DND-41 (cell line): ENCODE results near the gene GAS5.

Experiments used
- ATAC-seq: fragments of 200-7000 bp; cut with Tn5 transposase; 3 replicates; pipeline ENCODE4 v1.9.1; 2021; ENCODE audit warnings: low read depth; ENCODE audit not compliant: insufficient read depth
- DNase-seq: peaks from one replicate; pipeline ENCODE4 v3.0.0-alpha.2; 2020
- H2AFZ ChIP-seq: 2 replicates; pipeline ENCODE4 v1.6.0; 2012; ENCODE audit warnings: low read depth, low read length
- H3K27ac ChIP-seq: 2 replicates; pipeline ENCODE4 v1.5.1; 2012; ENCODE audit warnings: low read length, inconsistent platforms
- H3K27me3 ChIP-seq: fragments of 200-600 bp; sonication (generic); 2 replicates; pipeline ENCODE4 v1.6.0; 2012; ENCODE audit warnings: low read length, mild to moderate bottlenecking, inconsistent platforms; ENCODE audit not compliant: insufficient read depth, poor library complexity
- H3K36me3 ChIP-seq: 2 replicates; pipeline ENCODE4 v1.5.1; 2012; ENCODE audit warnings: low read length, inconsistent platforms; ENCODE audit not compliant: insufficient read depth
- H3K4me1 ChIP-seq: 2 replicates; pipeline ENCODE4 v1.5.1; 2012; ENCODE audit warnings: mild to moderate bottlenecking, low read length; ENCODE audit not compliant: insufficient read depth
- H3K4me2 ChIP-seq: 2 replicates; pipeline ENCODE4 v1.6.0; 2012; ENCODE audit warnings: mild to moderate bottlenecking, moderate library complexity, low read length, inconsistent platforms; ENCODE audit not compliant: insufficient read depth
- H3K4me3 ChIP-seq, 2 experiments: fragments of 200-600 bp in 1 of 2; shearing (Covaris generic) in 1 of 2; 2 replicates each; pipeline ENCODE4 v1.5.1; 2012 to 2016; ENCODE audit warnings: inconsistent platforms in 2 of 2, low read length in 2 of 2, mild to moderate bottlenecking in 2 of 2, low read depth in 1 of 2, moderate library complexity in 1 of 2
- H3K79me2 ChIP-seq: 2 replicates; pipeline ENCODE4 v1.6.0; 2012; ENCODE audit warnings: low read length, inconsistent platforms; ENCODE audit not compliant: insufficient read depth
- H3K9ac ChIP-seq: 2 replicates; pipeline ENCODE4 v1.6.0; 2012; ENCODE audit warnings: low read depth, mild to moderate bottlenecking, inconsistent platforms, low read length, moderate library complexity
- H3K9me3 ChIP-seq: 2 replicates; pipeline ENCODE4 v1.5.1; 2012; ENCODE audit warnings: low read length, moderate library complexity, mild to moderate bottlenecking, inconsistent platforms; ENCODE audit not compliant: insufficient read depth, severe bottlenecking
- H4K20me1 ChIP-seq: 2 replicates; pipeline ENCODE4 v1.6.0; 2012; ENCODE audit warnings: low read length; ENCODE audit not compliant: insufficient read depth
- CTCF ChIP-seq: IDR thresholded peaks from 2 replicates; pipeline ENCODE4 v1.5.1; 2012; ENCODE audit warnings: borderline replicate concordance, low read length, moderate library complexity, mild to moderate bottlenecking; ENCODE audit not compliant: poor library complexity, severe bottlenecking; ENCODE audit errors: extremely low read depth
- EZH2 ChIP-seq: IDR thresholded peaks from 3 replicates; pipeline ENCODE4 v1.6.1; 2012; ENCODE audit warnings: borderline replicate concordance, low read depth, mild to moderate bottlenecking, moderate library complexity, low read length, inconsistent platforms; ENCODE audit not compliant: severe bottlenecking

GAS5 gene

DNA sequence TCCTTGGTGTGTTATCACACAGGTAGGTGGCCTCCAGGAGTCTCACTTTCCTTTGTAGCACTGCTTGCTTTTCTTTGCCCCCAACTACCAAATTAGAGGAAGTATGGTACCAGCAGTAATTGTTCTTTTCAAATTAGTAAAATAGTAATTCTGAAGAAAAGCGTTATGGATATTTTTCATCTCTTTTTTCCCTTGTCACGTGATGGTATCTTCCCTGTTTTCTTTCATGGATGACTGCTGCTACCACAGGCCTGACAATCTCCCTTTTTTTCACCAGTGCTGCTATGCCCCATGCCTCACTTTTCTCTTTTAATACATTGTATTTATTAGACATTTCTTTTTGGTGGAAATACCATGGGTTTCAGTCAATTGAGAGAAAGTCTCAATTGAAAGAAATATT lies 3.7 kb upstream of the GAS5 start:
- Histone ChIP-seq H3K36me3 (peaks cover 43% of the 10 kb centered on the region), H3K27me3 (no peaks in the 10 kb centered on the region), H3K4me1 (peaks cover 45% of the 10 kb centered on the region), H3K4me2 (peak overlapping the region; percentile 19; the same call in 1 of the 2 replicates), H3K9me3 (no peaks in the 10 kb centered on the region), H3K9ac (no peak overlapping the region), H3K4me3 (no peak overlapping the region), H4K20me1 (peaks cover 4% of the 10 kb centered on the region; the same call in 1 of the 2 replicates), H2AFZ (no peak overlapping the region), H3K27ac (no peak overlapping the region), H3K79me2 (peaks cover 19% of the 10 kb centered on the region)
- ATAC-seq, result no peak
- no peak for TF ChIP-seq CTCF
- TF ChIP-seq EZH2, result no peak
- no peak for DNase-seq

GRCh38 chr1:173871091-173871490 lies 3.3 kb upstream of the GAS5 start:
- TF ChIP-seq EZH2, result no peak
- TF ChIP-seq CTCF, result no peak
- H4K20me1 ChIP-seq, result peaks cover 8% of the 10 kb centered on the region; the same call in 1 of the 2 replicates
- no peak overlapping the region for H3K9ac ChIP-seq
- H2AFZ ChIP-seq, result no peak overlapping the region
- H3K36me3 ChIP-seq, result peaks cover 45% of the 10 kb centered on the region
- DNase-seq, result no peak
- peaks cover 23% of the 10 kb centered on the region for H3K79me2 ChIP-seq
- H3K4me3 ChIP-seq, result no peak overlapping the region
- no peaks in the 10 kb centered on the region for H3K9me3 ChIP-seq
- H3K27ac ChIP-seq, result no peak overlapping the region
- ATAC-seq, result no peak
- no peaks in the 10 kb centered on the region for H3K27me3 ChIP-seq
- H3K4me1 ChIP-seq, result peaks cover 49% of the 10 kb centered on the region
- H3K4me2 ChIP-seq, result peak overlapping the region; percentile 19; the same call in 1 of the 2 replicates

- TF ChIP-seq CTCF (no peak), EZH2 (no peak)
- H3K79me2 ChIP-seq, result peaks cover 28% of the 10 kb centered on the region
- ATAC-seq (no peak), DNase-seq (no peak)
- no peak overlapping the region for H3K4me3 ChIP-seq
- H4K20me1 ChIP-seq, result peaks cover 14% of the 10 kb centered on the region; the same call in 1 of the 2 replicates
- no peaks in the 10 kb centered on the region for H3K9me3 ChIP-seq
- no peaks in the 10 kb centered on the region for H3K27me3 ChIP-seq
- no peak overlapping the region for H3K27ac ChIP-seq
- H3K36me3 ChIP-seq, result peaks cover 47% of the 10 kb centered on the region
- H3K4me2 ChIP-seq, result no peak overlapping the region
- H2AFZ ChIP-seq, result no peak overlapping the region
- peaks cover 55% of the 10 kb centered on the region for H3K4me1 ChIP-seq
- H3K9ac ChIP-seq, result no peak overlapping the region
Measured at GRCh38 chr1:173870252-173871075, 2.7 kb upstream of the GAS5 start.
